Measurements from ENCODE around the gene PTPRM. TPM values are rescaled to one million over a fixed set of nuclear protein-coding genes. Genes with fewer than 3 reads are reported as not detected.

Gene PTPRM
- total RNA-seq, 1 donor from 2014 or later = 102 TPM

DNA sequence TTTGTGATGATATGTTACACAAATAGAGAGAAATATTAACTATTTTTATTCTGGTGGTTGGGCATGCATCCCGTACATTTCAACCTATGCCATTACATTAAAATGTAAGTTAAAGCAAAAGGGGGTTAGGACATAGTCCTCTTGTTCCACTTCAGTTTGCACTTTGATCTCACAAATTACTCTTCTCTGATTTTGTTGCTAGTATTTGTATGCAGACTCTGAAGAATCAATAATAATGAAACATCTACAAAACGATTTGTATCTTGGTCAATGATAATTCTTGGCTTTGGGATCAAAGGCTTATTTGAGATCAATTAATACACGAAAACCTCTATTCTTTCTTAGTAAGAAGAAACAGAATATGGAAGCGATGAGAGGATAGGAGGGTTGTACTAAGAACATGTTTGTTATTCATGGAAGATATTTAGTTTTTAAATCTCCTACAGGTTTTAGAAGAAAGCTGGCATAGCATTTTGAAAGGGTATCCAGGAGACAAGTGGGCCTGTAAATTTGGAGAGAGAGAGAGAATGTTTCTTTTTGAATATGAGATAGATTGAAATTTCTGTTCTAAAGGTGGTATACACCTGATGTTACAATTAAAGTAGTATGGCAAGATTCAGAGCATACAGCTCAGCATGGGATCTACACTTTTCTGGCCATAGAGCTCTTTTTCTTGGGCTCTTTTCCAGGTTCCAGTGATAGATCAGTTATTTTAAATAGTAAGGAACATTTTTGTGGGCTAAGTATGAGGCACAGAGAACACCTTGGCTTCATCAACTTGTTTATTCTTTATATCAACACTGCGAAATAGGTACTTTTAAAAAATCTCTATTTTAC, 347.9 kb downstream of the PTPRM start:
- ATAC-seq (no peak), DNase-seq (ENCODE audit: missing footprints) (no peak)
- intact Hi-C loops (cut with DNase I) = no loop called here

DNA sequence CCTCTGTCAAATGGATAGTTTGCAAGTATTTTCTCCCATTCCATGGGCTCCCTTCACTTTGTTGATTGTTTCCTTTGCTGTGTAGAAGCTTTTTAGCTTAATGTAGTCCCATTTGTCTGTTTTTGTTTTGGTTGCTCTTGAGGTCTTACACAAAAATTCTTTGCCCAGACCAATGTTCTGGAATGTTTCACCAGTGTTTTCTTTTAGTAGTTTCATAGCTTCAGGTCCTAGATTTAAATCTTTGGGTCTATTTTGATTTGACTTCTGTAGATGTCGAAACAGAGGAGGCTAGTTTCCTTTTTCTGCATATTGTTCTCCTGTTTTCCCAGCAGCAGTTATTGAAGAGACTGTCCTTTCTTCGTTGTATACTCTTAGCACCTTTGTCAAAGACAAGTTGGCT, 351.6 kb downstream of the PTPRM start:
- intact Hi-C loops (cut with DNase I) = no loop called here
- no peak for ATAC-seq
- DNase-seq (ENCODE audit: missing footprints) = no peak

DNA sequence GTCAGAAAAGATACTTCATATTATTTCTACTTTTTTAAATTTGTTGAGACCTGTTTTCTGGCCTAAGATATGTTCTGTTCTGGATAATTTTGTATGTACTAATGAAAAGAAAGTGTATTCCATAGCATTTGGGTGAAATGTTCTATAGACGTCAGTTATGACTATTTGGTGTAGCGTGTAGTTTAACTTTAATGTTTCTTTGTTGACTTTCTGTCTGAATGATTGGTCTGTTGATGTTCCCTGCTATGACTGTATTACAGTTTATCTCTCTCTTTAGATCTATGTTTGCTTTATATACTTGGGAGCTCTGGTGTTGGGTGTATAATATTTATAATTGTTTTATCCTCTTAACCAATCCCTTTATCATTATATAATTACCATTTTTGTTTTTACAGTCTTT, 352.4 kb downstream of the PTPRM start:
- intact Hi-C loops (cut with DNase I) = no loop called here
- ATAC-seq = no peak
- DNase-seq (ENCODE audit: missing footprints) = no peak

DNA sequence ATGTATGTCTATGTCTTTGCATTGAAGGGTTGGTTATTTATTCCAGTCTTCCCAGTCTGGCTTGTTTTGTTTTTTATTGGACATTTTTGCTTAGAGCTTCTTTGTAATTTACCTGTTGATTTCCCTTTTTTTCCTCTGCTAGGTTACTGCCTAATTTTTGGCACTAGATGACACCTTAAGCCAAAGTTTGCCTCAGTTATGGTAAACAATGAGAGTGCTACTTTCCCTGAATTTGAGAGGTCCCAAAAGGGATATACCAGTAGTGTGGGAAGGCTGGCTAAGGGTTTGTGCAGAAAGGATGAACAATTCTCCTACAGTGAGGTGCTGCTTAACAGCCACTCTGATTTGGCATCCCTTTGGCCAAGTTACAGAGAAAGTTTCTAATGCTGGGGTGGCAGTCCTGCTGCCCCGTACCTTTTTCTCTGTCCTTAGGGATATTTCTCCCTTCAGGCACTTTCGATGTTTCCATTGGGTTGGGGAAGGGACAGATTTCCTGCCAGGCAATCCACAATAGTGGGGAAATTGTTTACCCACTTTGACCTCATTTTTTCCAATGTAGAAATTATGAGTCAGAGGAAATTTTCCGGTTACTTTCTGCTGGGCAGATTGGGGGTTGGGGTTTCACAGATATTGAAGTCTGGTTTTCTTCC, 354.9 kb downstream of the PTPRM start:
- ATAC-seq = no peak
- no peak for DNase-seq (ENCODE audit: missing footprints)

DNA sequence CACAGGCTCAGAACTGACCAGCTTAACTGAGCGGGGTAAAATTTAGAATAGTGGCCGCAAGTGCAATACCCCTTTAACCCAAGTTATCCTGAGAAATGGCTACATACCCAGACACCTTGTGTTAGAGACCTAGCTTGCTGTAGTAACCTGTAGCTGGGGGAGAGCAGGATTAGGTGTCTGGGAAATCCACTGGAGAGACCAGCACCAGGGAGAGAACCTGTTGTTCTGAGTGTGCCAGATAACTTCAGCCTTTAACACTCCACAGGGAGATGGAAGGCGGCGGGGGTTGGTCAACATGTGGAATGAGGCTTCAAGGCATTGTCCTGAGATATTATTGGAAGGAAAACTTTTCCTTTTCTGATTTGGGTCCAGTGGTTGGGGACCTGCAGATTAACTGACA, 356.0 kb downstream of the PTPRM start:
- ATAC-seq (no peak), DNase-seq (ENCODE audit: missing footprints) (no peak)
- intact Hi-C loops (cut with DNase I) = no loop called here

More for the DNA sequence above, 354.9 kb downstream of the PTPRM start:
- intact Hi-C loops (cut with DNase I) = no loop called here

DNA sequence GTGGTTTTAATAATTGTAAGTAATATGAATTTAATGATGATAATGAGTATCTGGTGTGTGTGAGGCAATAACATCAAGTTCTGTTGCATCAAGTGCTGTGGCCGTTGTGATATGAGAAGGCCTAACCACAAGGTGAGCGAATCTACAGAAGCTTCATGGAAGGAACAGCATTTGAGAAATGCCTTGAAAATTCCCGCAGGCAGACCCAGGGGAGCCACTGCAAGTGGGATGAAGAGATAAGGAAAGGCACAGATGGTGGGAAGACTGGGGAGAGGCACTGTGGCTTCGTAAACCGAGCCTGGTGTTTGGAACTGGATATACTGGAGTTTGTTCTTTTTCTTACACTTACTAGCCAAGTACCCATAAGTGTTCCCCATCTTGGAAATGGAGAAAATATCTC, 357.5 kb downstream of the PTPRM start:
- DNase-seq (ENCODE audit: missing footprints) = no peak
- intact Hi-C loops (cut with DNase I) = no loop called here
- ATAC-seq = no peak

DNA sequence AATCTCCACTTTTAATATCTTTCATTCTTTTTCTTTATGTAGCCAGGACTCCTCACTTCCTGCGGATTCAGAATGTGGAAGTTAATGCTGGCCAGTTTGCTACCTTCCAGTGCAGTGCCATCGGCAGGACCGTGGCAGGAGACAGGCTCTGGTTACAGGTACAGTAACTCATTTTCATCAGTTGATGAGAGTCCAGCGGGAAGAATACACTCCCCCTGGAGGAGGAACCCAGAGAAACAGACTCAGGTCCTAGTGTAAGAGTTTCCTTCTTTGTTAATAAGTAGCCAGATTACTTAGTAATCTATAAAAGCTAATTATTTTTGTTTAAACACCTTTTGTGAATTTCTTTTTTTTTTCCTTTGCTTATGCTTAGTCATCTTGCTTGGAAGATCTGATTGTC, 359.4 kb downstream of the PTPRM start:
- intact Hi-C loops (cut with DNase I) = no loop called here

DNA sequence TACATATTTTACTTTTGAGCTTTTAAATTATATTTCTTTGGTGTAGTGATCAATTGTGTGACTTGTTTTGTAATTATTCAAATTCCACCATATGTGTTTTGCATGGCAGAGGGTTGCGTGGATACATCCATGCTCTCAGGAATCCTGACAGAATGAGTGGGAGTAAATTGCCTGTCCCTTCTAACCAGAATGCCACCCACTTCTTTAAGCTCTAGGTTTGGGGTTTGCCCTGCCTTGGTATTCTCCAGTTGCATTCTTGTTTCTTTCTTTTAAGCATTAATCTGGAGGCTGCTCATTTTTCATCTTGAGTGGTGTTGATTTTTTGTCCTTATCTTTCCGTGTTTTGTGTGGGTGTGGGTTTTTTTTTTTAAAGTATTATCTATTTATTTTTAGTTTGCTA, 360.0 kb downstream of the PTPRM start:
- no peak for ATAC-seq
- intact Hi-C loops (cut with DNase I) = no loop called here
- DNase-seq (ENCODE audit: missing footprints) = no peak

More for the DNA sequence above, 359.4 kb downstream of the PTPRM start:
- DNase-seq (ENCODE audit: missing footprints) (no peak), ATAC-seq (no peak)

DNA sequence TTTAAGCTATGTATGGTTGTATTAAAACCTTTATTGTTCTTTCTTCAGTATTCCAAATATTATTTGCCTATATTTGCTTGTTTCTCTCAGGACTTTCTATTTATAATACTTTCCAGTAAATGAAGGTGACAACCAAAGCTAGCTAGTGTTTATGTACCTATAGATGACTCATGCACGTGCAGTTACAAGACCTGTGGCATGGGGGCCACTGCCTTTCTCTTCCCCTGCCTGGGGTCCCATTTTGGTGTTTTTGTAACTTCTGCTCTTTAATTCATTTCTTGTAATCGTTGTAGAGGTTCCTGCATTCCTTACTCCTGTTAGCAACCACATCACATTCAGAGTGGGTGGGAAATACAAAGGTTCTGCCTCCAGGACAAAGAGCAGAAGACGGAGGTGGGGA, 364.6 kb downstream of the PTPRM start:
- intact Hi-C loops (cut with DNase I) = no loop called here
- ATAC-seq = no peak
- DNase-seq (ENCODE audit: missing footprints) = no peak

DNA sequence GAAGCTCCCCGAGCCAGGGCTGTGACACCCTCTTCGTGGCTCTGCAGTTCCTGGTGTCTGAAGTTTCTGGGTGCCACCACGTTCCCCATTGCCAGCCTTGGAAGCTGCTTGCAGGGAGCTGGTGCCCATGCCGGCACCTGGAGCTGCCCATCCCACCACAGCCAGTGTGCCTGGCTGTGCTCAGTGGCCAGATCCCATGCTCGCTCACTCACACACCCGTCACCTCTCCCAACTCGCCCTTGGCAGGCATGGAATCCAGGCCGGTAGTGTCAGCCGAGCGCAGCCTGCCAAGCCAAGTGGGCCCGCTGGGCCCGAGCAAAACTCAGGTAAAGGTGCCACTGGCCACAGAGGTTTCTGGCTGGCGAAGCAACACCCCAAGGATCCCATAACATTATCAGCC, 370.2 kb downstream of the PTPRM start:
- intact Hi-C loops (cut with DNase I) = no loop called here
- DNase-seq (ENCODE audit: missing footprints) (no peak), ATAC-seq (no peak)

DNA sequence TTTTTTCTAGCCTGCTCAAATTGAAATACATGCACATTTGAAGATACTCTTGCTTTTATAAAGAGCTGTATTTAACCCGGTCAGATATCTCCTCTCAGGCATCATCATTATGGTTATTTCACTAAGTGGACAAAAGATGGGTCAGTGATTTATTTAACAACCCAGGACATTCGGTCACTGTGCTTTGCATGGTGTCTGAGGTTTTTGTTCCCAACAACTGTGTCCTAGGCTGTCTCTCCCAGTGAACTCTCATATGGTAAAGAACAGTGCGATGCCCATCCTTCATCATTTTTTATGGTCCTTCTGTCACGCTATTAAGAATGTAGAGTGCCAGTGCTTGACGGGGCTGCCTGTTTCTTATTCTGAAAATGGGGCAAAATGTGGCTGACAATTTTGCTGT, 372.4 kb downstream of the PTPRM start:
- no peak for DNase-seq (ENCODE audit: missing footprints)
- intact Hi-C loops (cut with DNase I) = no loop called here
- ATAC-seq = no peak

DNA sequence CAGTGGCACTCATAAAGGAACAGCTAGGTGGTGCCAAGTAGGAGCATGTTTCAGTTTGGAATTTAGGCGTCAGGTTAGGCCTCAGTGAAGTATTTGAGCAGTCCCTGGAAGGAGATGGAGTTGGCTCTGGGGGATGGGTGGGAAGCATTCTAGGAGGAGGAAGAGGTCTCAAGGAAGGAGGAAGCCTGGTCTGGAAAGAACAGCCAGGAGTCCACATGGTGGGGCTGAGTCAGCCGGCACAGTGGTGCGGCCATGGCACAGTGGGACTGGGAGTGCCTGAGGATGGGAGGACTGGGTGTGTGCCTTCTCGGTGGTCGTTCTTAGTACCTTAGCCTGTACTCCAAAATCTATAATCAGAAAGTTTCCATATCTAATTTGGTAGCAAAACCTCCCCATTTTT, 373.3 kb downstream of the PTPRM start:
- no peak for DNase-seq (ENCODE audit: missing footprints)
- intact Hi-C loops (cut with DNase I) = loop anchor here (10.0 kb wide), 1 partner anchor 366 kb away; no protein-coding TSS in a partner anchor
- no peak for ATAC-seq

DNA sequence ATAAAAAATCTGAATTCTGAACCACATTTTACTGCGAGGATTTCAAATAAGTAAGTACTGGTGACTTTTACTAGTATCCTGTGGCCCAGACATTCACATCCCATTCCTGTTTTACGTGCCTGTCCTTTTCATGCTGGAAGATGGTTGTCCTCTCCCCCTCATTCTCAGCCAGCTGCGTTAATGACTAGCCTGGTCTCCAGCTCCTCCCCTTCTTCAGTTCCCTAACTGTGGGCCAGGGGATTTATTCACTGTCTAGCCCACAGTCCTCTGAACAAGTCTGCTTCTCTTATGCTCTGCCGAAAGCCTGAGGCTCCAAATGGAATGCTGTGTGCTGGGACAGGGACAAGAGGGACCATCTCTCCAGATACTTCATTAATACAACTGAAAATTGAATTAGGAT, 373.9 kb downstream of the PTPRM start:
- intact Hi-C loops (cut with DNase I) = loop anchor here (10.0 kb wide), 1 partner anchor 366 kb away; no protein-coding TSS in a partner anchor
- ATAC-seq (no peak), DNase-seq (ENCODE audit: missing footprints) (no peak)

DNA sequence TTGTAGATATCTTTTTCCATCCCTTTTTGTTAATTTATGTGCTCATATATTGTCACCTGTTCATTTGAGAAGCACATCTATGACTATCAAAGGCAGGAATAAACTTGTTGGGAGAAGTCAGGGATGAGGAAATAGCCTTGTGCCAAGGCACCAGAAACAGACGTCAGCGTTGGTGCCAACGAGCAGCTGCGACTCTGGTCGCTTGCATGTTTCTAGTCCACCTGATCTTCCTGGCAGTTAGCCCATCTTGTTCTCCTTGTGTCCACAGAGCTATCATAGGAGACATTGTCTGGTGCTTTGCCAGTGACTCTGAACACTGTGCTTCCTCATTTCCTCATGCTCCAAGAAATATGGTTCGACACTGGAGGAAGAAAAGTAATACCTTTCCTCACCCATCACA, 374.4 kb downstream of the PTPRM start:
- DNase-seq (ENCODE audit: missing footprints) = no peak
- ATAC-seq = no peak
- intact Hi-C loops (cut with DNase I) = loop anchor here (10.0 kb wide), 1 partner anchor 367 kb away; no protein-coding TSS in a partner anchor

DNA sequence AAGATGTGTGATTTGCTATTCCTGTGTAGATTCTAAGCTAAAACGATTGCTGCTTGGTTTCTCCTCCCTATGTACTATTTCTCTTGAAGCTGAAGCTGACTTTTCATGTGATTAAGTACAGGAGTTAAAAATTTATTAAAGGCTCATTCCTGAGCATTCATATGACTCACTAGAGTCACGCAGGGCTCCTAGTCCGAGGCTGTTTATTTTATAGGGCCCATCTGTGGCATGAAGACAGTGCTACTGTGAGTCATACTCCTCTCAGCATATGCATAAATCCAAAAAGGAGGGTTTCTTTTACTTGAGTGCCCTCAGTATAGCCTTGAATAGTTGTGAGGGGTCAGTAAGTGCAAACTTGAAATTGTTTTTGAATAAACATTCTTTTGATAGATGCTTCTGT, 378.8 kb downstream of the PTPRM start:
- ATAC-seq (no peak), DNase-seq (ENCODE audit: missing footprints) (no peak)
- intact Hi-C loops (cut with DNase I) = loop anchor here (10.0 kb wide), 1 partner anchor 371 kb away; no protein-coding TSS in a partner anchor

DNA sequence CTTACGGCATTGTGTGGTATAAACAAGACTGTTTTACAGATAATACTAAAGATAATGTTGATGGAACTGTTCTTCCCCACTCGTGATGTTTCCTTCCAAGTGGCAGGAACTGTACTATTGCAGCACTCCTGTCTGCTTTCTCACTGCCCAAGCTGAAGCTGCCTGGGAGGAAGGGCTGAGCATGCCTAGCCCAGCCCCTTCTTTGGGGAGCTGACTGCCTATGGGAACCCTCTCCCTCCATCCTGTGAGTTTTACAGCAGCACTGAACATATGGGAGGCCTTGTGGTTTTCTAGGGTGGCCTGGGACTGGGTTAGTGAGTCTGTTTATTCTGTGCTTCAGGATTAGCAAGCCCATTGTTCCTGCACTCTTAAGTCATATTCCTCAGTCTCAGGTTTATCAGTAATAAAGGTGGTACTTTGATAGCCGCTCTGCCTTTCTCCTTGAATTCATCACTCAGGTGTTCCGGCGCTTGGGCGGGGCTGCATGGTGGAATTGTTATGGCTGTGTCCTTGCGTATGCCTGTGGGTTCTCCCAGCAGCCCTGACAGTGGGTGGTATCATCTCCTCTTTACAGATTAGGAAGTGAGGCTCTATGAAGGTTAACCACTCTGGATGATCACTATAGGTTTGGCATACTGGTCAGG, 379.7 kb downstream of the PTPRM start:
- intact Hi-C loops (cut with DNase I) = loop anchor here (10.0 kb wide), 1 partner anchor 372 kb away; no protein-coding TSS in a partner anchor
- DNase-seq (ENCODE audit: missing footprints) = no peak
- no peak for ATAC-seq

DNA sequence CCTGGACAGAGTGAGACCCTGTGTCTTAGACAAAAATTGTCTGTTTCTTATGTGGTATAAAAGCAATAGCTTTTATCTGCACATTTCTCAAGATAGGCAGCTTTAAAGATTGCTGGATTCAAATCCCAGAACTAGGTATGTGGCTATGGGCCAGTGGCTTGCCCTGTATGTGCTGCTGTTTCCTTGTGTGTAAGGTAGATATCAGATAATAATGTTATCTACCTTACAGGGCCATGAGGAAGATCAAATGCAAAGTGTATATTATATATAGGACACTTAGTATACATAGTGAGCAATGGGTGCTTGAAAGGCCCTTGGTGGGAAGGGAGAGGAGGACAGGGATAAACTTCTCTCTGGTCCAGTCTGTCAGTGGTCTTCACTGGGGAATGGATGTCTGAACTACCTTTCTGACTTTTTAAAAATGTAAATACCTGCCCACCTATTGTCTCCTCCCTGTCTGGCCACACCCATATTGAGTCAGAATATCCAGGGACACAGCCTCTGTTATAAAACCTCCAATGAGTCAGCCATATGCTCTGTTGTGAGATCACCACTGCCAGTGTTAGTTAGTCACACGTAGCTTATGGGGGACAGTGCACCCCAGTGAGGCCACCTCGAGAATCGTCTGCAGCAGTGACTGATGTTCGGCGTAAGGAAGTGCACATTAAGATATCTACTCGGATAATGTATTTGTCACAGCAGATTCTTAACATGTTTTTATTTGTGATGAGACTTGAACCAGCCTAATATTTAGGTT, 383.4 kb downstream of the PTPRM start:
- no peak for ATAC-seq
- intact Hi-C loops (cut with DNase I) = loop anchor here (10.0 kb wide), 1 partner anchor 54 kb away; no protein-coding TSS in a partner anchor

DNA sequence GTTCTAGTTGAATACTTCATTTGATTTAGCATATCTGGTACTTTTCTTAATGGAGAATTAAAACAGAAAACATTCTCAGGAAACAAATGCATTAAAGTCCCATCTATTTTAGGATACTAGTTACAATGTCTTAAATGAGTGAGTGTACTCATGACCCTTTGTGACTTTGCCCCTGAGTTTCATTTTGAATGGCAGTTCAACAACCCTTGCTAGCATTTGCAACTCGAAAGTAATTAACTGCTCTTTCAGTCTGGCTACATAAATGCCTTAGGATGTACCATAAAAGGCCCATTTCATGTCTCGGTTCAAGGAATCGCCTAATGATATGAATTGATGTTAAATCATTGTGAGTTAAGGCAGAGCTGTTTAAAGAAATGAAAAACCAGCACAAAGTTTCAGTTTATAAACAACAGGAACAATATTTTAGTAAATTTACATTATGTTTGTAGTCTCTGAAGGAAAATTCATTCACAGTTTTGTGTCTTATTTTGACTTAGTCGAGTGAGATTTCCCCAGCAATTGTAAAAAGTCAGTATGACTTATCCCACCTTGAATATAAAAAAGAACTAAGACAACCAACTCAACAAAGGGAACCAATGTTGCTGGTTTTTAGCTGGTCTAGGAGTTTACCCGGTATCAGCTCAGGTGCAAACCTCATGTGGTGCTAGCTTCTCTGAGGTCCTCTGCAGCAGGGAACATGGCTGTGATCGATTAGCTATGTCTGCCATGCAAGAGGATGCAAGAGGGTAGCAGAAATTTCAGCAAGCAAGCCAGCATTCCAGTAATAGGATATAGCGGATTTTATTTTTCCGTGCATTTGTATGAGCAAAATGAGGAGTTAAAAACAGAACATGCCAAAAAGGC, 386.2 kb downstream of the PTPRM start:
- DNase-seq (ENCODE audit: missing footprints) (no peak), ATAC-seq (no peak)
- intact Hi-C loops (cut with DNase I) = loop anchor here (10.0 kb wide), 1 partner anchor 51 kb away; no protein-coding TSS in a partner anchor

More for the DNA sequence above, 383.4 kb downstream of the PTPRM start:
- DNase-seq (ENCODE audit: missing footprints) = no peak

Measured in Right ventricle myocardium inferior (tissue), 1 donor.